ENCODE measurements around the gene TRIM6. TPM values are rescaled to one million over a fixed set of nuclear protein-coding genes. Genes with fewer than 3 reads are reported as not detected.
"Not testable (repeated sequence)": the region's sequence is repeated elsewhere in the genome, so short reads cannot be mapped to it uniquely, and the experiment has no call there.

The TRIM6 gene
- total and polyA plus RNA-seq, 2 experiments from 2014 or later = 26.4 to 49.0 TPM

DNA sequence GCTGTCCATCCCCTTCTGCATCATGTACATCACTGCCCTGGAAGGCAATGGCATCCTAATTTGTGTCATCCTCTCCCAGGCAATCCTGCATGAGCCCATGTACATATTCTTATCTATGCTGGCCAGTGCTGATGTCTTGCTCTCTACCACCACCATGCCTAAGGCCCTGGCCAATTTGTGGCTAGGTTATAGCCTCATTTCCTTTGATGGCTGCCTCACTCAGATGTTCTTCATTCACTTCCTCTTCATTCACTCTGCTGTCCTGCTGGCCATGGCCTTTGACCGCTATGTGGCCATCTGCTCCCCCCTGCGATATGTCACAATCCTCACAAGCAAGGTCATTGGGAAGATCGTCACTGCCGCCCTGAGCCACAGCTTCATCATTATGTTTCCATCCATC, 15.4 kb upstream of the TRIM6 start (continued):
- TF ChIP-seq, protein P1, sequence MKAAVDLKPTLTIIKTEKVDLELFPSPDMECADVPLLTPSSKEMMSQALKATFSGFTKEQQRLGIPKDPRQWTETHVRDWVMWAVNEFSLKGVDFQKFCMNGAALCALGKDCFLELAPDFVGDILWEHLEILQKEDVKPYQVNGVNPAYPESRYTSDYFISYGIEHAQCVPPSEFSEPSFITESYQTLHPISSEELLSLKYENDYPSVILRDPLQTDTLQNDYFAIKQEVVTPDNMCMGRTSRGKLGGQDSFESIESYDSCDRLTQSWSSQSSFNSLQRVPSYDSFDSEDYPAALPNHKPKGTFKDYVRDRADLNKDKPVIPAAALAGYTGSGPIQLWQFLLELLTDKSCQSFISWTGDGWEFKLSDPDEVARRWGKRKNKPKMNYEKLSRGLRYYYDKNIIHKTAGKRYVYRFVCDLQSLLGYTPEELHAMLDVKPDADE (IDR thresholded peaks at IDR 0.05) = no peak
- TF ChIP-seq CREB1 (CRISPR knock-in tag; IDR thresholded peaks at IDR 0.05; ENCODE audit: low read depth) = no peak

DNA sequence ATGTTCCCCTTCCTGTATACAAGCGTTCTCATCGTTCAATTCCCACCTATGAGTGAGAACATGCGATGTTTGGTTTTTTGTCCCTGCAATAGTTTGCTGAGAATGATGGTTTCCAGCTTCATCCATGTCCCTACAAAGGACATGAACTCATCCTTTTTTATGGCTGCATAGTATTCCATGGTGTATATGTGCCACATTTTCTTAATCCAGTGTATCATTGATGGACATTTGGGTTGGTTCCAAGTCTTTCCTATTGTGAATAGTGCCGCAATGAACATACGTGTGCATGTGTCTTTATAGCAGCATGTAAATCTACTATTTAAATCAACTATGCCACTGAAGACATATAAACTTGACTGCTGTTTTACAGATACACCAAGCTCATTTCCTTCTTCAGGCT, 12.0 kb upstream of the TRIM6 start:
- not testable (repeated sequence) for H3K27me3 Mint-ChIP-seq (ENCODE audit: insufficient read depth, low read depth, poor library complexity); H3K4me1 Mint-ChIP-seq; H3F3A ChIP-seq (replicated peaks; ENCODE audit: low read depth); H2AFZ ChIP-seq; H4K20me1 ChIP-seq (replicated peaks; ENCODE audit: insufficient read depth); H3K4me1 ChIP-seq (ENCODE audit: insufficient read depth); H3K36me3 Mint-ChIP-seq (ENCODE audit: low read depth); H3K27ac ChIP-seq (ENCODE audit: low read depth); H3K4me3 Mint-ChIP-seq; H3K27me3 ChIP-seq (ENCODE audit: insufficient read depth); H3K27ac Mint-ChIP-seq; H3K79me2 ChIP-seq (replicated peaks; ENCODE audit: insufficient read depth); H3K9me3 Mint-ChIP-seq; H3K36me3 ChIP-seq (ENCODE audit: insufficient read depth); H3K9me2 ChIP-seq (ENCODE audit: insufficient read depth); DNase-seq (ENCODE audit: low spot score); H3K4me2 ChIP-seq; H3K4me3 ChIP-seq; ATAC-seq

DNA sequence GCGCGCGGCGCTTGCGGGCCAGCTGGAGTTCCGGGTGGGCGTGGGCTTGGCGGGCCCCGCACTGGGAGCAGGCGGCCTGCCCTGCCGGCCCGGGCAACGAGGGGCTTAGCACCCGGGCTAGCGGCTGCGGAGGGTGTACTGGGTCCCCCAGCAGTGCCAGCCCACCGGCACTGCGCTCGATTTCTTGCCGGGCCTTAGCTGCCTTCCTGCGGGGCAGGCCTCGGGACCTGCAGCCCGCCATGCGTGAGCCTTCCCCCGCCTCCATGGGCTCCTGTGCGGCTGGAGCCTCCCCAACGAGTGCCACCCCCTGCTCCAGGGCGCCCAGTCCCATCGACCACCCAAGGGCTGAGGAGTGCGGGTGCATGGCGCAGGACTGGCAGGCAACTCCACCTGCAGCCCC, 6.5 kb upstream of the TRIM6 start:
- not testable (repeated sequence) for H3K36me3 ChIP-seq (ENCODE audit: insufficient read depth); H3K79me2 ChIP-seq (replicated peaks; ENCODE audit: insufficient read depth); H4K20me1 ChIP-seq (replicated peaks; ENCODE audit: insufficient read depth); H3F3A ChIP-seq (replicated peaks; ENCODE audit: low read depth); H3K4me2 ChIP-seq; H3K4me3 Mint-ChIP-seq; H3K4me3 ChIP-seq; H3K27ac ChIP-seq (ENCODE audit: low read depth); H2AFZ ChIP-seq; H3K27me3 Mint-ChIP-seq (ENCODE audit: insufficient read depth, low read depth, poor library complexity); H3K36me3 Mint-ChIP-seq (ENCODE audit: low read depth); H3K27me3 ChIP-seq (ENCODE audit: insufficient read depth); DNase-seq (ENCODE audit: low spot score); H3K9me3 Mint-ChIP-seq; H3K4me1 ChIP-seq (ENCODE audit: insufficient read depth); H3K4me1 Mint-ChIP-seq; H3K27ac Mint-ChIP-seq; ATAC-seq; H3K9me2 ChIP-seq (ENCODE audit: insufficient read depth)

DNA sequence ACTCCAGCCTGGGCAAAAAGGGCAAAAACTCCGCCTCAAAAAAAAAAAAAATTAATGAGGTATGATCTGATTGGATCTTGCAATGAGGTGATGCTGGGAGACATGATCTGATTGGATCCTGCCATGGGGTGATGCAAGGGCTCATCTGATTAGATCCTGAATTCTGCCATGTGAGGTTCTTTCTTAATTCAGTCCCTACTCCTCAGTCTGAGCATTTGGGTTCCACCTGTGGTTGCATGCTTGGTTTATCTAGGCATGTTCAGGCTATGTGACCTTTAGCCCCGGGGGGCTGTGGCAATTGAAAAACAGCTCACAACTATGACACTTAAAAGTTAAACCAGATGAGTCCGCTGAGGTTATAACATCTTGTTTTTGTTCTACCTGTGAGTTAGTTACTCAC, 4.8 kb upstream of the TRIM6 start:
- Histone ChIP-seq H3K4me3 (no peak overlapping the region), H3F3A (replicated peaks; ENCODE audit: low read depth) (no peaks in the 10 kb centered on the region), H3K4me2 (no peak overlapping the region), H3K36me3 (ENCODE audit: insufficient read depth) (no peaks in the 10 kb centered on the region), H3K27me3 (ENCODE audit: insufficient read depth) (no peaks in the 10 kb centered on the region), H2AFZ (no peak overlapping the region), H3K9me2 (ENCODE audit: insufficient read depth) (peaks cover 3% of the 10 kb centered on the region; the same call in 1 of the 2 replicates), H3K27ac (ENCODE audit: low read depth) (no peak overlapping the region), H3K4me1 (ENCODE audit: insufficient read depth) (0 out of 2 replicates have a peak, but pooled peaks cover 5% of the 10 kb centered on the region), H4K20me1 (replicated peaks; ENCODE audit: insufficient read depth) (no peaks in the 10 kb centered on the region), H3K79me2 (replicated peaks; ENCODE audit: insufficient read depth) (peaks cover 2% of the 10 kb centered on the region)
- no peak for TF ChIP-seq STAT1 (IDR thresholded peaks at IDR 0.05; ENCODE audit: unreplicated experiment)
- TF ChIP-seq CREB1 (CRISPR knock-in tag; IDR thresholded peaks at IDR 0.05; ENCODE audit: low read depth) = no peak
- TF ChIP-seq, protein P2, sequence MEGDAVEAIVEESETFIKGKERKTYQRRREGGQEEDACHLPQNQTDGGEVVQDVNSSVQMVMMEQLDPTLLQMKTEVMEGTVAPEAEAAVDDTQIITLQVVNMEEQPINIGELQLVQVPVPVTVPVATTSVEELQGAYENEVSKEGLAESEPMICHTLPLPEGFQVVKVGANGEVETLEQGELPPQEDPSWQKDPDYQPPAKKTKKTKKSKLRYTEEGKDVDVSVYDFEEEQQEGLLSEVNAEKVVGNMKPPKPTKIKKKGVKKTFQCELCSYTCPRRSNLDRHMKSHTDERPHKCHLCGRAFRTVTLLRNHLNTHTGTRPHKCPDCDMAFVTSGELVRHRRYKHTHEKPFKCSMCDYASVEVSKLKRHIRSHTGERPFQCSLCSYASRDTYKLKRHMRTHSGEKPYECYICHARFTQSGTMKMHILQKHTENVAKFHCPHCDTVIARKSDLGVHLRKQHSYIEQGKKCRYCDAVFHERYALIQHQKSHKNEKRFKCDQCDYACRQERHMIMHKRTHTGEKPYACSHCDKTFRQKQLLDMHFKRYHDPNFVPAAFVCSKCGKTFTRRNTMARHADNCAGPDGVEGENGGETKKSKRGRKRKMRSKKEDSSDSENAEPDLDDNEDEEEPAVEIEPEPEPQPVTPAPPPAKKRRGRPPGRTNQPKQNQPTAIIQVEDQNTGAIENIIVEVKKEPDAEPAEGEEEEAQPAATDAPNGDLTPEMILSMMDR (conservative IDR thresholded peaks at IDR 0.05; ENCODE audit: low read depth in 2 of 2) = no peak
- no peak for TF ChIP-seq EZH2 (IDR thresholded peaks at IDR 0.05; ENCODE audit: low read depth, unreplicated experiment)
- TF ChIP-seq JUNB (IDR thresholded peaks at IDR 0.05; ENCODE audit: unreplicated experiment) = no peak
- TF ChIP-seq EZH2phosphoT487 (IDR thresholded peaks at IDR 0.05; ENCODE audit: unreplicated experiment) = no peak
- no peak for TF ChIP-seq ZNF331 (CRISPR knock-in tag; IDR thresholded peaks at IDR 0.05; ENCODE audit: low read depth)
- TF ChIP-seq, protein P1 (IDR thresholded peaks at IDR 0.05) = no peak
- Mint-ChIP-seq H3K4me1 (peaks cover 8% of the 10 kb centered on the region; the same call in 2 of the 3 replicates), H3K27me3 (ENCODE audit: insufficient read depth, low read depth, poor library complexity) (peaks cover 7% of the 10 kb centered on the region), H3K4me3 (no peak overlapping the region), H3K9me3 (peaks cover 5% of the 10 kb centered on the region), H3K27ac (peak overlapping the region; percentile 74), H3K36me3 (ENCODE audit: low read depth) (peaks cover 9% of the 10 kb centered on the region)
- DNase-seq (ENCODE audit: low spot score) (no peak), ATAC-seq (no peak)
